ENCODE data around the gene HOXB7.
A peak's percentile ranks its signal among the peaks of the same experiment; 100 is the strongest.

The HOXB7 gene

DNA sequence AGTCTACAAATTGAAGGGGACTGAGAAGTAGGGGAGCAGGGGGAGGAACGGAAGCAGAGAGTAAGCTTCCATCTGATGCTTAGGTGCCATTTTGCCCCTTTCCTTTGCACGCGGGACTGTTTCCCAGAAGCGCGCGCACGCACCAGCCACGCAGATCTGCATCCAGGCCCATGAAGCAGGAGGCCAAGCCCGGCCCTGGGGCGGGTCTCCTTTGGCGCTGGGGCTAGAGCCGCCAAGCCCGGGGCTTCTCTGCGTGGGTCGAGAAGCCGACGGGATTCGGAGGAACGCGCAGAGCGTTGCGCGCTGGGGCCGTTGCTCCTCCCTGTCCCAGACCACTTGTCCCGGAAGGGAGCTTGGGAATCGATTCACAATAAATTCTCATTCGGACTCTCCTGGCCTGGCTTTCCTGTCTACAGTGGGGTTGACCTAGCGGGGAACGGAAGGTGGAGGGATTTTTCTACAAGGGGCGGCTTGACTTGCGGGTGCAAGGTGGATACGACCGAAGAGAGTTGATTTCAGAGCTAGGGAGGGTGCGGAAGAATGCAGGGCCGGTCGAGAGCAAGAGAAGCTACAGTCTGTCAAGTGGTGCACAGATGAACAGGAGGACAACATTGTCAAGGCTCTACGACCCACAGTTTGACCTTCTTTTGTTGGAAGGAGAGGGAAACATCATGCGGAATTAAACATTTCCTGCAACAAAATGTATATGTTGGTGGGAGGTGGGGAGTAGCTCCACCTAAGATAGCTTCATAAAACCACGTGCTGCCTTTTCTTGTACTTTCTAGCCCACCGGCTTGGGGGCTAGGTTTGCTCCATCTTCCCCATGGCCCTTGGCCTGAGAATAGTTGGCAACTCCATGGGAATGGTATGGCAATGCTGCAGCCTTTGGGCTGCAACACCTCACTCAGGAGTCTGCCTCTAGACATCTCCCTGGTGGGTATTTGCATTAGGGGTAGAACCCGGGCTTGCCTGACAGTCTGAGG is 10.9 kb upstream of the HOXB7 start:
- Histone ChIP-seq H3K9ac (ENCODE audit: low read depth, low read length) (no peak overlapping the region), H3K9me3 (ENCODE audit: control insufficient read depth, insufficient read depth, low read length) (no peaks in the 10 kb centered on the region), H3K4me1 (ENCODE audit: insufficient read depth, low read length) (peaks cover 8% of the 10 kb centered on the region), H3K36me3 (ENCODE audit: insufficient read depth, low read length) (no peaks in the 10 kb centered on the region)

GRCh38 chr17:48620461-48621139 is 9.8 kb upstream of the HOXB7 start:
- H3K36me3 ChIP-seq (ENCODE audit: insufficient read depth, low read length), result no peaks in the 10 kb centered on the region
- H3K4me1 ChIP-seq (ENCODE audit: insufficient read depth, low read length), result peaks cover 8% of the 10 kb centered on the region
- H3K9me3 ChIP-seq (ENCODE audit: control insufficient read depth, insufficient read depth, low read length), result no peaks in the 10 kb centered on the region
- H3K9ac ChIP-seq (ENCODE audit: low read depth, low read length), result no peak overlapping the region

DNA sequence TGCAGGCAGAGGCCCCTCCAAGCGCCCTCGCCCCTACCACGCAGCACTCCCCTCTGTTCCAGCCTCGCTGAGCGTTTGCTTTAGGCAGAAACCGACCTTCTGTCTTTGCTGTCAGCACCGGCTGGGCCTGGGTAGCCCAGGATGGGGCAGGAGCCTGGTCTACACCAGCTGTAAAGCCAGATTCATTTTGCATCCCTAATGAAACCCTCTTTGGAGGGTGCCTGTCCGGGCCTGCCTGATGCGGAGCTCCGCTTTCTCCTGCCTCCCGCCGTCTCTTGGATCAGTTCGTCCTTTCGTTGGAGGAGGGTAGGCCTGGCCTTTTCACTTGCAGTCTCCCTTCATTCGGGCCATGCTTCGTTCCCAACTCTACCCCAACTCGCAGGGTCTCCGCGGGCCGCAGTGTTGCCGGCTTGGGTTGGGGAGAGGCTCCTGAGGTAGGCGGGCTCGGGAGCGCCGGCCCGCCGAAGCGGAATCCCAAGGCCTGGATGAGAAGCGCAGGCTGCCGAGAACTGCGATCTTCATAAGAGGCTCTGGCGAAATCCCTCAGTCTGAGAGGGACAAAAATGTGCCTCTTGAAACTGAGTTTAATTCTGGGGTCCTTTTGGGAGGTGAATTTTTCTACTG is 9.1 kb upstream of the HOXB7 start:
- Histone ChIP-seq H3K9ac (ENCODE audit: low read depth, low read length) (no peak overlapping the region; the same call in 1 of the 2 replicates), H3K36me3 (ENCODE audit: insufficient read depth, low read length) (no peaks in the 10 kb centered on the region), H3K4me1 (ENCODE audit: insufficient read depth, low read length) (peaks cover 8% of the 10 kb centered on the region), H3K9me3 (ENCODE audit: control insufficient read depth, insufficient read depth, low read length) (no peaks in the 10 kb centered on the region)

GRCh38 chr17:48618256-48618896 is 7.6 kb upstream of the HOXB7 start:
- Histone ChIP-seq H3K36me3 (ENCODE audit: insufficient read depth, low read length) (no peaks in the 10 kb centered on the region), H3K9ac (ENCODE audit: low read depth, low read length) (peak overlapping the region; percentile 5; the same call in 1 of the 2 replicates), H3K4me1 (ENCODE audit: insufficient read depth, low read length) (peaks cover 8% of the 10 kb centered on the region), H3K9me3 (ENCODE audit: control insufficient read depth, insufficient read depth, low read length) (no peaks in the 10 kb centered on the region)

DNA sequence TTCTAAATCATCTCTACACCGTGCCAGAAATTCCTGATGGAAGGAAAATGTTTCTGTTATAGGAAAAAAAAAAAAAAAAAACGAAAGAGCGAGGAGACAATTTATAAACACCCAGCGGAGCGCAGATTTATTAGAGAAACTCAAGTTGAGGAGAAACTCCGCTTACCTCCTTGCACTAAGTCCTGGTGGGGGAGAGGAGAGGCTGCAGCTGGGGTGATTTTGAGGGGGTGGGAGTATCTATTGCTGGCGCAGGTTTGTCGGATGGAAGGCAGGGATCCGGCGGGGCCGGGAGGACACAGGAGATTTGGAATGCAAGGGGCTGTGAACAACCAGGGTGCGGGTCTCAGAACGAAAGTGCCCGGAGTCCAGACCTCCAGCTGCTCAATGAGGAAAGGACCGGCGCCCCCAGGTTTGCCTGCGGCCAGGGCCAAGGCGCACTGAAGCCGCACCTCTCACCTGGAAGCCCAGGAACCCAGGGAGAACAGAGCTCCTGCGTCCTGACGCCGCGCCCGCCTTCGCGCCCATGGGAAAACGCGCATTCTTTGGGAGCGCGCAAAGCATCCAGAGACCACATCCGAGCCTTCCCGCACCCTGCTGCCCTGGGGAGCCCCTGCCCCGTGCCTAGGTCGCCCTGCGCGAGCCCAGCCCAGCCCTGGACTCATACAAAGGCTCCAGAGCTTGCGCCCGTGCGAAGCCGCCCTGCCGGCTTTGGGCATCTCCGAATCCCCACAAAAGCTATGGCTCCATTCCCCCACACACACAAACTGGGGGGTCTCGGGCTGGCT is 6.8 kb upstream of the HOXB7 start:
- peaks cover 8% of the 10 kb centered on the region for H3K4me1 ChIP-seq (ENCODE audit: insufficient read depth, low read length)

DNA sequence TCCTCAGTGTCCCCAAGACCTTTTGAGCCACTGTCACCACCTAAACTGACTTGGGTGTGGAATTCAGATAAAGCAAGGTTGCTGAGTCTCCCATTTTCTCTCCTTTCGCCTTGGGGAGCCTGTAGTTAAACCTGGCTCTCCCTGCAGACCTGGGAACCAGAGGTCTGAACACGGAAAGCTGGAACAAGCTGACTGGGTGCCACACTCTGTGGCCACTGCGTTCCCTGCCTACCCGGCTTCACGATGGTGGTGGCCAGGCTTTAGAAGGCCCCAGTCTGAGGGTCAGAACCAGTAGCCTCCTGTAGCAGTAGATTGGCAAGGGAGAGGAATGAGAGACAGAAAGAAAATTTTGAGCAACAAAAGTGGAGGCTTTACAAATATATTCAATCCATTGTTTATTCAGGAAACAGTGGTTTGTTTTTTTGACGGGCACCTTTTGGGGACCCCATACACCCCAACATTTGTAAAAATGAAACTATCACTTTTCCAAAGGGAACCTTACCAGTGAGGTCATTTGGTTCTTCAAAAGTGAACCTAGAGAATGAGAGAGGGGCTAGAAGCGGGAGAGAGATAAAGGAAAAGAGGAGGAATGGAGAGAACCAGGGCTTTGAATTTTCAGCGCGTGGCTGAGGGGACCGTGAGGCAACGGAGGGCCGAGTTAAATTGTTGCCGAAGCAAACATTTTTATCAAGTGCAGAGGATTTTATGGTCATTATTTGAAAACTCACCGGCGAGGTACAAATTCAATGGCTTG is 6.1 kb upstream of the HOXB7 start:
- Histone ChIP-seq H3K36me3 (ENCODE audit: insufficient read depth, low read length) (no peaks in the 10 kb centered on the region), H3K9me3 (ENCODE audit: control insufficient read depth, insufficient read depth, low read length) (no peaks in the 10 kb centered on the region; the same call in 1 of the 2 replicates), H3K9ac (ENCODE audit: low read depth, low read length) (no peak overlapping the region), H3K4me1 (ENCODE audit: insufficient read depth, low read length) (peaks cover 8% of the 10 kb centered on the region)

More for the DNA sequence above, 6.8 kb upstream of the HOXB7 start:
- Histone ChIP-seq H3K9me3 (ENCODE audit: control insufficient read depth, insufficient read depth, low read length) (no peaks in the 10 kb centered on the region; the same call in 1 of the 2 replicates), H3K9ac (ENCODE audit: low read depth, low read length) (no peak overlapping the region), H3K36me3 (ENCODE audit: insufficient read depth, low read length) (no peaks in the 10 kb centered on the region)

DNA sequence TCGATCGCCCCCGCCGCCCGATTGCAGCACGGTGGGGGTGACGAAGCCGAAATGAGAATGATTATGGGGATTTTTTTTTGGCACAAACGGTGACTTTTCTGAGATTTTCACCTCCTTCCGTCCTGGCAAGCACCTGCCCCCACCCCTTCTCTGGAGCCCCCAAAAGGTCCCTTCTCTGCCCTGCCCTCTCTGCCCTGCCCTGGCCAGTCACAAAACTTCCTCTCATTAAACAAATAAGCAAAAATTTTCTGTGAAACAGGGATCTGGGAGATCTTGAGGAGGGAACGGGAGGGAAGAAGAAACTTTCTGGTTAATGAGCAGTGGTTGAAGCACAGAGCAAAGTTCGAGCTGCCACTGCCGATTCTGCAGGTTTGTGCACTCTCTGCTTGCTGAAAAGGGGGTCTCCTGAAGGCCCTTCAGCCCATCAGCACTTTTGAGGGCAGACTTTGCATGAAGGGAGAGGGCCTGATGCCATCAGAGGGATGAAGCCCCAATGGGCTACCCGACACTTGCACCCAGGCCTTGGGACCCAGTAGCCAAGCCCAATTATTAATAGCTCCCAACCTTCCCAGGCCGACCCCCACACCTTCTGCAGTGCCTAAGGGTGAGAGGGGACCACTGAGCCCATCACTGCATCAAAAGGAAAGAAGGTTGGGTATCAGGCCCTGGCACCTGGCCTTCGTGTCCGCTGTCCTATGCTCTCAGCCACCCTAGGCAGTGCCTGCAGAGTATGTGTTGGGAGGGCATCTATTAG is 5.3 kb upstream of the HOXB7 start:
- Histone ChIP-seq H3K9me3 (ENCODE audit: control insufficient read depth, insufficient read depth, low read length) (no peaks in the 10 kb centered on the region; the same call in 1 of the 2 replicates), H3K36me3 (ENCODE audit: insufficient read depth, low read length) (no peaks in the 10 kb centered on the region), H3K9ac (ENCODE audit: low read depth, low read length) (no peak overlapping the region), H3K4me1 (ENCODE audit: insufficient read depth, low read length) (peaks cover 8% of the 10 kb centered on the region)

DNA sequence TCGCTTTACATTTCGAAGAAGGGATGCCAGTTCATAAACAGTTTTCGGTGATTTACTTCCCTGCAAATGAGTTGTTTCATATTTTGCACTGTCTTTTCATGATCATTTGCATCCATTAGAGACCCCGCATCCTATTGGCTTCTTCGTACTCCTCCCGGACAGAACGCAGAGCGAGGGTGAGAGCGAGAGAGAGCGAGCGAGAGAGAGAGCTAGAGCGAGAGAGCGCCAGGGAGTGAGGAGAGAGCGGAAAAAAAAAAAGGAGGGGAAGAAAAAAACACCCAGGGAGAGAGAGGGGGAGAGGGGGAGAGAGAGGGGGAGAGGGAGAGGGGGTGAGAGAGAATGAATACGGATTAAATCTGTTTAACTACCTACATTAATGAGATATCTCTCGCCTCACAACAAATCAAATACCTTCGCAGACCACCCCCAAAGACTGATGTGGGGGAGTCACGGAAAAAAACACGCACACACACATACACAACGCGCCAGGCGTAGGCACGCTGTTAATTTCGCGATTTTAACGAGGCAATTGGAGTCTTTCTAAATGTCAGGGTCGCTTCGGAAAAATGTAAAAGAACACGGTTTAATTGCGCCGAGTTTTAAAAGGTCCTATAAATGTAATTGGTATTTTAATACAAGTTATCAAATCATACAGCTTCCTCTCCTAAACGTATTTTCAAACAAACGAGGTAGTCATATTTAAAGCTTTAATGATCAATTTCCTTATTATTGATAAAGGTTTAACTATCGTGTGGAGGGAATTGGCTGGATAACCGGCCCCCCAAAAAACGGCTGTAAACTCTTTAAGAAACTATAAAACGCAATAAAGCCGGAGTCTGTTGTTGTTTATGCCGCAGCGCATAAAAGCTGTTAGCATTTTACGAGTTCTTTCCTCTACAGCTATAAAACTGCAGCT is 4.5 kb upstream of the HOXB7 start, which contains the start of gene HOXB8:
Gene HOXB8, minus strand, starts transcription at position 246 of the 916 bp plus-strand sequence. CDS start 588 bp downstream, outside the sequence.
- peak within 1 kb of the TSS; percentile 8; the same call in 1 of the 2 replicates for H3K9ac ChIP-seq (ENCODE audit: low read depth, low read length)
- H3K4me1 ChIP-seq (ENCODE audit: insufficient read depth, low read length), result peaks cover 4% of the 10 kb centered on the region; the same call in 1 of the 2 replicates

GRCh38 chr17:48613862-48614694 is 3.3 kb upstream of the HOXB7 start:
- H3K9me3 ChIP-seq (ENCODE audit: control insufficient read depth, insufficient read depth, low read length), result no peaks in the 10 kb centered on the region; the same call in 1 of the 2 replicates
- 0 out of 2 replicates have a peak, but pooled peaks cover 4% of the 10 kb centered on the region for H3K4me1 ChIP-seq (ENCODE audit: insufficient read depth, low read length)
- peak overlapping the region; percentile 8; the same call in 1 of the 2 replicates for H3K9ac ChIP-seq (ENCODE audit: low read depth, low read length)
- H3K36me3 ChIP-seq (ENCODE audit: insufficient read depth, low read length), result no peaks in the 10 kb centered on the region

More for the DNA sequence above, 4.5 kb upstream of the HOXB7 start, which contains the start of gene HOXB8:
- H3K9me3 ChIP-seq (ENCODE audit: control insufficient read depth, insufficient read depth, low read length), result no peaks in the 10 kb centered on the region; the same call in 1 of the 2 replicates
- no peaks in the 10 kb centered on the region for H3K36me3 ChIP-seq (ENCODE audit: insufficient read depth, low read length)

DNA sequence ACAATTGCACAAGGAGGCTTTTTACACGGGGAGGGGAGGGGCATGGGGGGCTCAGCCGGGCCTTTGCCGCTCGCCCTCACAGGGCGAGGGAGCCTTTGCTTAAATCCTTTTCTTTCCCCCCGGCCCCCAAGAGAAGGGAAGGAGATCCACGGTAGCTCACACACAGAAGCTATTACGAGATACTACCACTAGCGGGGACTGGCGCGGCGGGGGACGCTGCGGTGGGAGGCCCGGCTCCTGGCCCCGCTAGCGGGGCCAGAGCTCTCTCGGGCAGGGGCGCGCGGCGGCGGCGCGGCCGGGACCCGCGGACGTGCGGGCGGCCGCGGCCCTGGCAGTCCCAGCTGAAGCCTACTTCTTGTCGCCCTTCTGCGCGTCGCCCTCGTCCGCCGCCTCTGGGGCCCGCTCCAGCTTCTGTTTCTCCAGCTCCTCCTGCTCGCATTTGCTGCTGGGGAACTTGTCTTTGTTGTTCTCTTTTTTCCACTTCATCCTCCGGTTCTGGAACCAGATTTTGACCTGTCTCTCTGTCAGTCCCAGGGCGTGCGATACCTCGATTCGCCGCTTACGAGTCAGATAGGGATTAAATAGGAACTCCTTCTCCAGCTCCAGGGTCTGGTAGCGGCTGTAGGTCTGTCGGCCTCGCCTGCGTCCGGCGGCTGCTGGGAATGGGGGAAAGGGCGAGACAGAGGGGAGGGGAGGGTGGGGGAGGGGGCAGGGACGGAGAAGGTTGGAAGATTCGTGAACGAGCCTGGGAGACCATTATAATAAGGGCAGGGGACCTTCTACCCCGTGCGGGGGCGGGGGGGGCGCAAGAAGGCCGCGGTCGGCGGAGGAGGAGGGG is 2.3 kb upstream of the HOXB7 start:
- Histone ChIP-seq H3K9me3 (ENCODE audit: control insufficient read depth, insufficient read depth, low read length) (no peaks in the 10 kb centered on the region; the same call in 1 of the 2 replicates), H3K36me3 (ENCODE audit: insufficient read depth, low read length) (no peaks in the 10 kb centered on the region), H3K9ac (ENCODE audit: low read depth, low read length) (no peak overlapping the region; the same call in 1 of the 2 replicates), H3K4me1 (ENCODE audit: insufficient read depth, low read length) (0 out of 2 replicates have a peak, but pooled peaks cover 1% of the 10 kb centered on the region)

Measured in ES-I3 (cell line).